GM23338 (cell line): Measurements from ENCODE around the gene OR8B2. TPM values are rescaled to one million over a fixed set of nuclear protein-coding genes. Genes with fewer than 3 reads are reported as not detected.
"Not testable (repeated sequence)": the region's sequence is repeated elsewhere in the genome, so short reads cannot be mapped to it uniquely, and the experiment has no call there.

Experiments
- ATAC-seq: fragments of 200-7000 bp; cut with Tn5 transposase; 3 replicates; pipeline ENCODE4 v1.9.1; 2020
- DNase-seq: peaks from one replicate; pipeline ENCODE4 v3.0.0-alpha.2; 2015; ENCODE audit warnings: low spot score
- H2AFZ ChIP-seq: fragments of 200-600 bp; sonication (generic); 2 replicates; pipeline ENCODE4 v1.8.0; 2016; ENCODE audit warnings: antibody characterized with exemption, mild to moderate bottlenecking, moderate library complexity
- H3F3A ChIP-seq: fragments of 200-600 bp; sonication (generic); replicated peaks from 2 replicates; pipeline ENCODE4 v1.8.0; 2017; ENCODE audit warnings: antibody characterized with exemption, mixed run types, low read depth
- H3K27ac ChIP-seq: fragments of 200-600 bp; sonication (generic); 2 replicates; pipeline ENCODE4 v1.6.1; 2016; ENCODE audit warnings: low read depth
- H3K27me3 ChIP-seq: fragments of 200-600 bp; sonication (generic); 2 replicates; pipeline ENCODE4 v1.8.0; 2016; ENCODE audit warnings: mild to moderate bottlenecking, mixed run types, moderate library complexity; ENCODE audit not compliant: insufficient read depth
- H3K36me3 ChIP-seq: fragments of 200-600 bp; sonication (generic); 2 replicates; pipeline ENCODE4 v1.8.0; 2016; ENCODE audit warnings: mild to moderate bottlenecking; ENCODE audit not compliant: insufficient read depth
- H3K4me1 ChIP-seq: fragments of 200-600 bp; sonication (generic); 2 replicates; pipeline ENCODE4 v1.8.0; 2016; ENCODE audit warnings: mild to moderate bottlenecking, moderate library complexity; ENCODE audit not compliant: insufficient read depth
- H3K4me2 ChIP-seq: fragments of 200-600 bp; sonication (generic); 2 replicates; pipeline ENCODE4 v1.7.1; 2017; ENCODE audit warnings: mixed run types
- H3K4me3 ChIP-seq: fragments of 200-600 bp; sonication (generic); 2 replicates; pipeline ENCODE4 v1.6.1; 2016; ENCODE audit warnings: mixed run types
- H3K79me2 ChIP-seq: fragments of 200-600 bp; sonication (generic); replicated peaks from 2 replicates; pipeline ENCODE4 v1.8.0; 2017; ENCODE audit warnings: mild to moderate bottlenecking; ENCODE audit not compliant: insufficient read depth
- H3K9me2 ChIP-seq: fragments of 200-600 bp; sonication (generic); 2 replicates; pipeline ENCODE4 v1.8.0; 2017; ENCODE audit not compliant: insufficient read depth
- H4K20me1 ChIP-seq: fragments of 200-600 bp; sonication (generic); replicated peaks from 2 replicates; pipeline ENCODE4 v1.8.0; 2017; ENCODE audit warnings: mild to moderate bottlenecking; ENCODE audit not compliant: insufficient read depth
- H3K27ac Mint-ChIP-seq: 2 replicates; pipeline ENCODE4 v1.8.0; 2020; ENCODE audit warnings: inconsistent platforms, mild to moderate bottlenecking, moderate library complexity, mixed read lengths
- H3K27me3 Mint-ChIP-seq: 3 replicates; pipeline ENCODE4 v1.8.0; 2022; ENCODE audit warnings: low read depth, mild to moderate bottlenecking, moderate library complexity, mixed read lengths, inconsistent platforms; ENCODE audit not compliant: insufficient read depth, poor library complexity
- H3K36me3 Mint-ChIP-seq: 3 replicates; pipeline ENCODE4 v1.8.0; 2021; ENCODE audit warnings: low read depth, mild to moderate bottlenecking, inconsistent platforms, moderate library complexity, mixed read lengths
- H3K4me1 Mint-ChIP-seq: 3 replicates; pipeline ENCODE4 v1.8.0; 2020; ENCODE audit warnings: mild to moderate bottlenecking, inconsistent platforms, mixed read lengths
- H3K4me3 Mint-ChIP-seq: 3 replicates; pipeline ENCODE4 v1.8.0; 2021; ENCODE audit warnings: moderate library complexity, mild to moderate bottlenecking, inconsistent platforms, mixed read lengths
- H3K9me3 Mint-ChIP-seq: 3 replicates; pipeline ENCODE4 v1.8.0; 2020; ENCODE audit warnings: moderate library complexity, mild to moderate bottlenecking, inconsistent platforms, mixed read lengths
- CREB1 ChIP-seq: fragments of 250-450 bp; sonication (Bioruptor Pico); IDR thresholded peaks from 2 replicates; pipeline ENCODE4 v1.5.0; 2020; ENCODE audit warnings: low read depth, mild to moderate bottlenecking, moderate library complexity
- CTCF ChIP-seq, 2 experiments: fragments of 200-600 bp in 1 of 2; sonication (generic) in 1 of 2; conservative IDR thresholded peaks; 2 replicates each; pipeline versions ENCODE4 v1.5.1 to v1.6.1; 2016 to 2017; ENCODE audit warnings: antibody characterized with exemption in 2 of 2, low read depth in 2 of 2, mild to moderate bottlenecking in 2 of 2, moderate library complexity in 1 of 2
- EZH2 ChIP-seq: fragments of 200-600 bp; sonication (generic); IDR thresholded peaks from one replicate; pipeline ENCODE4 v1.8.0; 2017; ENCODE audit warnings: antibody characterized with exemption, mild to moderate bottlenecking, low read depth; ENCODE audit not compliant: unreplicated experiment
- EZH2phosphoT487 ChIP-seq: fragments of 200-600 bp; sonication (generic); IDR thresholded peaks from one replicate; pipeline ENCODE4 v1.8.1; 2018; ENCODE audit warnings: antibody characterized with exemption; ENCODE audit not compliant: unreplicated experiment
- JUNB ChIP-seq: IDR thresholded peaks from one replicate; pipeline ENCODE4 v1.6.1; 2016; ENCODE audit warnings: antibody characterized with exemption; ENCODE audit not compliant: unreplicated experiment
- NANOG ChIP-seq: IDR thresholded peaks from 2 replicates; pipeline ENCODE4 v1.6.1; 2016; ENCODE audit warnings: antibody characterized with exemption, borderline replicate concordance
- POLR2AphosphoS5 ChIP-seq: IDR thresholded peaks from 2 replicates; pipeline ENCODE4 v1.6.1; 2016; ENCODE audit warnings: antibody characterized with exemption, low read depth
- STAT1 ChIP-seq: IDR thresholded peaks from one replicate; pipeline ENCODE4 v1.6.1; 2016; ENCODE audit warnings: antibody characterized with exemption; ENCODE audit not compliant: unreplicated experiment
- ZNF114 ChIP-seq: fragments of 250-450 bp; sonication (Bioruptor Pico); IDR thresholded peaks from 2 replicates; pipeline ENCODE4 v1.5.0; 2020; ENCODE audit warnings: mild to moderate bottlenecking, moderate library complexity
- ZNF331 ChIP-seq: fragments of 250-450 bp; sonication (Bioruptor Pico); IDR thresholded peaks from 2 replicates; pipeline ENCODE4 v1.5.0; 2020; ENCODE audit warnings: low read depth, mild to moderate bottlenecking, moderate library complexity
- polyA plus RNA-seq: library from polyadenylated mRNA; unstranded; fragments of >200 nt; fragmentation: Nextera tagmentation; extraction: Ambion mirVana; gene quantifications from 2 replicates; pipeline ENCODE4 v1.2.1, GENCODE V29; 2016
- total RNA-seq: library from RNA; depleted of rRNA; stranded (reverse); fragments of >200 nt; shearing (Covaris generic); gene quantifications from 2 replicates; pipeline ENCODE4 v1.2.3, GENCODE V29; 2014
- TF ChIP-seq, protein P1 (sequence below): IDR thresholded peaks from one replicate; pipeline ENCODE4 v1.6.1; 2018; ENCODE audit warnings: antibody characterized with exemption; ENCODE audit not compliant: unreplicated experiment

Gene OR8B2
- total and polyA plus RNA-seq, 2 experiments from 2014 or later, result not detected

DNA sequence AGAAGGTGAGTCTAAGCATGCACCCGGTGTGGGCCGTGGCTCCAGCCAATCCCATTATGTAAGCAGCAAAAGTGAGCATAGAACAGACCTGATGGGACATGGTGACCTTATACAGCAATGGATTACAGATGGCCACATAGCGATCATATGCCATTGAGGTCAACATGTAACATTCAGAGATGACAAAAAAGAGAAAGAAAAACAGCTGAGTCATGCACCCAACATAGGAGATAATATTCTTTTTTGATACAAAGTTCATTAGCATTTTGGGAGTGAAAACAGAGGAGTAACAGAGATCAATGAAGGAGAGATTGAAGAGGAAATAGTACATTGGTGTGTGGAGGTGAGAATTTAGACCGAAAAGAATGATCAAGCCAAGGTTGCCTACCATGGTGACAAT lies 12.5 kb upstream of the OR8B2 start:
- H4K20me1 ChIP-seq, H3K36me3 Mint-ChIP-seq, H3K4me3 Mint-ChIP-seq, H3K4me2 ChIP-seq, ATAC-seq, H3K27me3 Mint-ChIP-seq, H2AFZ ChIP-seq, H3K27me3 ChIP-seq, H3K27ac Mint-ChIP-seq, H3K4me1 ChIP-seq, H3K9me2 ChIP-seq, H3K36me3 ChIP-seq, H3K4me1 Mint-ChIP-seq, H3K79me2 ChIP-seq, DNase-seq, H3K4me3 ChIP-seq, H3K9me3 Mint-ChIP-seq, H3K27ac ChIP-seq, H3F3A ChIP-seq: not testable (repeated sequence)

DNA sequence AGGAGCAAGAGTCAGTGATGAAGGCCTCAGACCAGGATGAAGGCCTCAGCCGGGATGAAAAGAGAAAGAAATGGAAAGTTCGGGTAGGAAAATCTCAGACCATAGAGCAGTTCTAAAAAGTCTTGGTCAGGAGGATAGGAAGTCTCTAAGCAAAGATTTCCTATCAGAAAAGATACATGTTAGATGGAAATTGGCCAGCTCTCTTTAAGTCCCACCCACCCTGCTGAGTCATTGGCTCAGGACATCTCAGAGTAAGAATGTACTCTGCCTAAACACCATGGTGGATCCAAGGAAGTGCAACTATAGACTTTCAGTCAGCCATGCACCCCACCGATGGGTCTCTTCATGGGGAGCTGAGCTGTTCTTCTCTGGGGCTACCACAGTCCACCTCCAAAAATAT lies 10.1 kb upstream of the OR8B2 start:
- Mint-ChIP-seq H3K27ac (no peak overlapping the region), H3K4me1 (no peaks in the 10 kb centered on the region), H3K4me3 (no peak overlapping the region), H3K36me3 (no peaks in the 10 kb centered on the region), H3K27me3 (peaks cover 2% of the 10 kb centered on the region), H3K9me3 (peaks cover 2% of the 10 kb centered on the region; the same call in 1 of the 3 replicates)
- Histone ChIP-seq H3K79me2 (no peaks in the 10 kb centered on the region), H2AFZ (no peak overlapping the region), H3K4me2 (no peak overlapping the region), H3K4me1 (no peaks in the 10 kb centered on the region), H3K4me3 (no peak overlapping the region), H4K20me1 (no peaks in the 10 kb centered on the region), H3F3A (no peaks in the 10 kb centered on the region), H3K27ac (no peak overlapping the region), H3K27me3 (no peaks in the 10 kb centered on the region), H3K9me2 (no peaks in the 10 kb centered on the region), H3K36me3 (no peaks in the 10 kb centered on the region)
- no peak for TF ChIP-seq CREB1 (CRISPR knock-in tag)
- TF ChIP-seq NANOG, result no peak
- TF ChIP-seq JUNB, result no peak
- no peak for TF ChIP-seq ZNF114 (CRISPR knock-in tag)
- TF ChIP-seq EZH2phosphoT487, result no peak
- no peak for TF ChIP-seq EZH2
- no peak for TF ChIP-seq CTCF (conservative IDR thresholded peaks at IDR 0.05; ENCODE audit: low read depth in 2 of 2)
- TF ChIP-seq, protein P1, sequence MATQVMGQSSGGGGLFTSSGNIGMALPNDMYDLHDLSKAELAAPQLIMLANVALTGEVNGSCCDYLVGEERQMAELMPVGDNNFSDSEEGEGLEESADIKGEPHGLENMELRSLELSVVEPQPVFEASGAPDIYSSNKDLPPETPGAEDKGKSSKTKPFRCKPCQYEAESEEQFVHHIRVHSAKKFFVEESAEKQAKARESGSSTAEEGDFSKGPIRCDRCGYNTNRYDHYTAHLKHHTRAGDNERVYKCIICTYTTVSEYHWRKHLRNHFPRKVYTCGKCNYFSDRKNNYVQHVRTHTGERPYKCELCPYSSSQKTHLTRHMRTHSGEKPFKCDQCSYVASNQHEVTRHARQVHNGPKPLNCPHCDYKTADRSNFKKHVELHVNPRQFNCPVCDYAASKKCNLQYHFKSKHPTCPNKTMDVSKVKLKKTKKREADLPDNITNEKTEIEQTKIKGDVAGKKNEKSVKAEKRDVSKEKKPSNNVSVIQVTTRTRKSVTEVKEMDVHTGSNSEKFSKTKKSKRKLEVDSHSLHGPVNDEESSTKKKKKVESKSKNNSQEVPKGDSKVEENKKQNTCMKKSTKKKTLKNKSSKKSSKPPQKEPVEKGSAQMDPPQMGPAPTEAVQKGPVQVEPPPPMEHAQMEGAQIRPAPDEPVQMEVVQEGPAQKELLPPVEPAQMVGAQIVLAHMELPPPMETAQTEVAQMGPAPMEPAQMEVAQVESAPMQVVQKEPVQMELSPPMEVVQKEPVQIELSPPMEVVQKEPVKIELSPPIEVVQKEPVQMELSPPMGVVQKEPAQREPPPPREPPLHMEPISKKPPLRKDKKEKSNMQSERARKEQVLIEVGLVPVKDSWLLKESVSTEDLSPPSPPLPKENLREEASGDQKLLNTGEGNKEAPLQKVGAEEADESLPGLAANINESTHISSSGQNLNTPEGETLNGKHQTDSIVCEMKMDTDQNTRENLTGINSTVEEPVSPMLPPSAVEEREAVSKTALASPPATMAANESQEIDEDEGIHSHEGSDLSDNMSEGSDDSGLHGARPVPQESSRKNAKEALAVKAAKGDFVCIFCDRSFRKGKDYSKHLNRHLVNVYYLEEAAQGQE, result no peak
- TF ChIP-seq POLR2AphosphoS5, result no peak
- TF ChIP-seq ZNF331, result no peak
- TF ChIP-seq STAT1, result no peak
- ATAC-seq, result no peak
- DNase-seq, result no peak

DNA sequence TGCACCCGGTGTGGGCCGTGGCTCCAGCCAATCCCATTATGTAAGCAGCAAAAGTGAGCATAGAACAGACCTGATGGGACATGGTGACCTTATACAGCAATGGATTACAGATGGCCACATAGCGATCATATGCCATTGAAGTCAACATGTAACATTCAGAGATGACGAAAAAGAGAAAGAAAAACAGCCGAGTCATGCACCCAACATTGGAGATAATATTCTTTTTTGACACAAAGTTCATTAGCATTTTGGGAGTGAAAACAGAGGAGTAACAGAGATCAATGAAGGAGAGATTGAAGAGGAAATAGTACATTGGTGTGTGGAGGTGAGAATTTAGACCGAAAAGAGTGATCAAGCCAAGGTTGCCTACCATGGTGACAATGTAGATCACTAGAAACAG lies 1.4 kb downstream of the OR8B2 start:
- not testable (repeated sequence) for H3K4me3 Mint-ChIP-seq, H3K4me1 ChIP-seq, H2AFZ ChIP-seq, H3K9me2 ChIP-seq, H3K4me3 ChIP-seq, H3K36me3 Mint-ChIP-seq, H3K27me3 ChIP-seq, H3F3A ChIP-seq, H3K27ac ChIP-seq, H3K4me1 Mint-ChIP-seq, H3K9me3 Mint-ChIP-seq, H4K20me1 ChIP-seq, H3K4me2 ChIP-seq, H3K79me2 ChIP-seq, H3K27me3 Mint-ChIP-seq, ATAC-seq, H3K36me3 ChIP-seq, DNase-seq
- peak overlapping the region; percentile 69 for H3K27ac Mint-ChIP-seq
